B cell (primary cell): ENCODE measurements around the gene USP6NL. TPM values are rescaled to one million over a fixed set of nuclear protein-coding genes. Genes with fewer than 3 reads are reported as not detected.

Source experiments
- ATAC-seq: fragments of 200-7000 bp; cut with Tn5 transposase; one replicate; pipeline ENCODE4 v1.10.0; 2021; ENCODE audit warnings: low read depth, mild to moderate bottlenecking, moderate number of reproducible peaks, moderate library complexity
- CTCF ChIA-PET: fragments of 350-600 bp; sonication (Branson Sonifier 250); formaldehyde crosslinking; loops from one replicate; lab custom pipeline; 2021; ENCODE audit warnings: antibody characterized with exemption, inconsistent platforms; lab: Charles Lee
- POLR2A ChIA-PET: fragments of 350-600 bp; sonication (Branson Sonifier 250); formaldehyde crosslinking; loops from one replicate; lab custom pipeline; 2021; ENCODE audit warnings: antibody characterized with exemption; lab: Charles Lee
- DNase-seq: peaks from one replicate; pipeline ENCODE4 v3.0.0; 2013
- H2AFZ ChIP-seq: 2 replicates; pipeline ENCODE4 v1.6.1; 2012; ENCODE audit warnings: mild to moderate bottlenecking, low read depth, low read length; ENCODE audit not compliant: insufficient read depth, poor library complexity, severe bottlenecking
- H3K27ac ChIP-seq, 2 donors: 1 replicate in 1 of 2; 2 replicates in 1 of 2; pipeline ENCODE4 v1.5.1; 2012 to 2013; ENCODE audit warnings: low read length in 2 of 2, mild to moderate bottlenecking in 2 of 2, moderate library complexity in 1 of 2
- H3K27me3 ChIP-seq, 4 experiments: fragments of 200-600 bp in 1 of 4; sonication (generic) in 1 of 4; replicated peaks in 1 of 4; 1 replicate in 2 of 4; 2 replicates in 2 of 4; pipeline versions ENCODE4 v1.6.1 to v1.7.0; 2013 to 2016; ENCODE audit warnings: low read length in 3 of 4, mild to moderate bottlenecking in 2 of 4, mixed read lengths in 1 of 4, moderate library complexity in 1 of 4; ENCODE audit not compliant: insufficient read depth in 4 of 4, control insufficient read depth in 3 of 4; ENCODE audit errors: control extremely low read depth in 1 of 4
- H3K36me3 ChIP-seq, 2 experiments: replicated peaks in 1 of 2; 1 replicate in 1 of 2; 2 replicates in 1 of 2; pipeline versions ENCODE4 v1.6.1 to v1.7.1; 2013; ENCODE audit warnings: low read length in 1 of 2; ENCODE audit not compliant: insufficient read depth in 2 of 2, control insufficient read depth in 1 of 2; ENCODE audit errors: control extremely low read depth in 1 of 2, extremely low read depth in 1 of 2
- H3K4me1 ChIP-seq, 2 donors: fragments of 200-600 bp in 1 of 2; sonication (generic) in 1 of 2; 1 replicate in 1 of 2; 2 replicates in 1 of 2; pipeline versions ENCODE4 v1.5.1 to v1.6.1; 2013 to 2017; ENCODE audit warnings: low read length in 2 of 2; ENCODE audit not compliant: control insufficient read depth in 2 of 2, insufficient read depth in 2 of 2
- H3K4me2 ChIP-seq: replicated peaks from 2 replicates; pipeline ENCODE3; 2012; ENCODE audit warnings: mild to moderate bottlenecking, low read depth, low read length; ENCODE audit not compliant: poor library complexity, severe bottlenecking
- H3K4me3 ChIP-seq, 5 experiments: fragments of 200-600 bp in 1 of 5; sonication (generic) in 1 of 5; 1 replicate in 3 of 5; 2 replicates in 2 of 5; pipeline versions ENCODE4 v1.5.1 to v1.7.0; 2011 to 2016; ENCODE audit warnings: low read length in 4 of 5, mild to moderate bottlenecking in 4 of 5, low read depth in 2 of 5, control low read depth in 1 of 5, moderate library complexity in 1 of 5; ENCODE audit not compliant: insufficient read depth in 1 of 5; ENCODE audit errors: control extremely low read depth in 1 of 5, extremely low read depth in 1 of 5
- H3K79me2 ChIP-seq: fragments of 200-600 bp; sonication (generic); one replicate; pipeline ENCODE4 v1.6.0; 2016; ENCODE audit warnings: low read length; ENCODE audit not compliant: control insufficient read depth, insufficient read depth
- H3K9ac ChIP-seq: fragments of 200-600 bp; sonication (generic); 2 replicates; pipeline ENCODE4 v1.6.1; 2017; ENCODE audit warnings: mild to moderate bottlenecking, low read length, moderate library complexity
- H3K9me3 ChIP-seq, 3 donors: one replicate each; pipeline versions ENCODE4 v1.6.1 to v1.7.1; 2013; ENCODE audit warnings: low read length in 2 of 3; ENCODE audit not compliant: control insufficient read depth in 2 of 3, insufficient read depth in 1 of 3; ENCODE audit errors: control extremely low read depth in 1 of 3
- H4K20me1 ChIP-seq: 2 replicates; pipeline ENCODE4 v1.6.0; 2012; ENCODE audit warnings: mild to moderate bottlenecking, low read length; ENCODE audit not compliant: insufficient read depth, control insufficient read depth, poor library complexity, severe bottlenecking
- H3K27ac Mint-ChIP-seq: one replicate; pipeline ENCODE4 v1.8.0; 2021; ENCODE audit warnings: mixed read lengths
- H3K27me3 Mint-ChIP-seq: one replicate; pipeline ENCODE4 v1.8.0; 2021; ENCODE audit warnings: mixed read lengths
- H3K4me1 Mint-ChIP-seq: one replicate; pipeline ENCODE4 v1.8.0; 2021; ENCODE audit warnings: mixed read lengths
- H3K4me3 Mint-ChIP-seq: one replicate; pipeline ENCODE4 v1.8.0; 2021; ENCODE audit warnings: mixed read lengths
- H3K9me3 Mint-ChIP-seq: one replicate; pipeline ENCODE4 v1.8.0; 2022; ENCODE audit warnings: mixed read lengths; ENCODE audit not compliant: insufficient read depth
- CTCF ChIP-seq: fragments of 200-600 bp; IDR thresholded peaks from one replicate; pipeline ENCODE4 v1.8.0; 2022; ENCODE audit warnings: antibody characterized with exemption, mild to moderate bottlenecking
- EZH2 ChIP-seq: IDR thresholded peaks from 2 replicates; pipeline ENCODE4 v1.6.1; 2012; ENCODE audit warnings: borderline replicate concordance, low read depth, mild to moderate bottlenecking, moderate library complexity, low read length; ENCODE audit not compliant: insufficient read depth, poor library complexity, severe bottlenecking
- WGBS: methylation state at CpG from one replicate; pipeline ENCODE4 v1.1.5; 2013; ENCODE audit warnings: missing lambda C conversion rate; ENCODE audit not compliant: insufficient coverage; 5-methylcytosine and 5-hydroxymethylcytosine counted together
- intact Hi-C: fragments of 100-400 bp; cut with micrococcal nuclease; formaldehyde crosslinking; loops from one replicate; pipeline ENCODE4 v1.10.0; 2022
- polyA plus RNA-seq: library from polyadenylated mRNA; depleted of rRNA; stranded (reverse); fragments of >200 nt; gene quantifications from 2 replicates; pipeline ENCODE4 v1.2.3, GENCODE V29; 2012
- total RNA-seq, 2 donors: library from RNA; stranded (reverse); fragments of 120-200 nt in 1 of 2; gene quantifications; 1 replicate in 1 of 2; 2 replicates in 1 of 2; pipeline versions ENCODE4 v1.2.3 to v1.2.4, GENCODE V29; 2013 to 2022

The USP6NL gene
- total and polyA plus RNA-seq, 2 donors (not counting 1 experiment from before 2014, with no cell fraction given): 27.0 to 61.5 TPM

DNA sequence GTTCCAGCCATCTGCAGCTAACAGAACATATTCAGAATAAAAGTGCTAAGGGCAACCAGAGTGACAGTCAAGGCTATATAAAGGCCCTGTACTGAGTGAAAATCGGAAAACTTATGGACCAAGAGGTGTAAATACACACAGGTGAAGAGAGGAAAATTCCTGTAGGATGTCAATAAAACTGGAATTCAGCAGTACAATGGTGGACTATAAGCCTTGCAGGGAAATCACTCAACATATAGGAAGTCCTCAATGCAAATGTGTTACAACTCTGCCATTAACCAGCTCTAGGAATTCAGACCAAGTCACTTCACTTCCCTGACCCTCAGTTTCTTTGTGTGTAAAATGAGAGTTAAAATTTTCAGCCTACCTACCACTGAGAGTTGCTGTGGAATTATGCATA is 7.7 kb downstream of the USP6NL start:
- H3K27ac Mint-ChIP-seq: peak overlapping the region; percentile 75
- H3K9me3 Mint-ChIP-seq: no peaks in the 10 kb centered on the region
- ChIA-PET CTCF (interaction anchor here (1.4 to 1.7 kb wide), 4 partner anchors 11 to 126 kb away, joined by 3 to 9 read pairs (median 4); no protein-coding TSS in a partner anchor), POLR2A (interaction anchor here (0.6 kb wide), 1 partner anchor 49 kb away, joined by 4 read pairs; no protein-coding TSS in a partner anchor)
- H3K4me1 ChIP-seq: peaks cover 71 to 91% of the 10 kb centered on the region in 2 donors
- no peak overlapping the region for H3K4me3 ChIP-seq
- peaks cover 81% of the 10 kb centered on the region for H3K4me1 Mint-ChIP-seq
- intact Hi-C loops: loop anchor here (2.0 kb wide), 1 partner anchor 15 kb away; no protein-coding TSS in a partner anchor
- H3K27ac ChIP-seq: peak overlapping the region; percentile 49 to 87
- H3K27me3 Mint-ChIP-seq: no peaks in the 10 kb centered on the region
- H3K79me2 ChIP-seq: peaks cover 99% of the 10 kb centered on the region
- ATAC-seq (no peak), DNase-seq (no peak)
- H3K27me3 ChIP-seq: no peaks in the 10 kb centered on the region
- no peak for TF ChIP-seq CTCF
- H3K9me3 ChIP-seq: no peaks in the 10 kb centered on the region
- peak overlapping the region; percentile 95 for H3K4me2 ChIP-seq
- H3K4me3 Mint-ChIP-seq: peak overlapping the region; percentile 29
- no peak overlapping the region for H2AFZ ChIP-seq
- H3K36me3 ChIP-seq: no peaks in the 10 kb centered on the region
- peaks cover 5% of the 10 kb centered on the region for H4K20me1 ChIP-seq
- no peak overlapping the region for H3K9ac ChIP-seq
- WGBS: 100% methylated on average over 1 of the region's 1 CpG

DNA sequence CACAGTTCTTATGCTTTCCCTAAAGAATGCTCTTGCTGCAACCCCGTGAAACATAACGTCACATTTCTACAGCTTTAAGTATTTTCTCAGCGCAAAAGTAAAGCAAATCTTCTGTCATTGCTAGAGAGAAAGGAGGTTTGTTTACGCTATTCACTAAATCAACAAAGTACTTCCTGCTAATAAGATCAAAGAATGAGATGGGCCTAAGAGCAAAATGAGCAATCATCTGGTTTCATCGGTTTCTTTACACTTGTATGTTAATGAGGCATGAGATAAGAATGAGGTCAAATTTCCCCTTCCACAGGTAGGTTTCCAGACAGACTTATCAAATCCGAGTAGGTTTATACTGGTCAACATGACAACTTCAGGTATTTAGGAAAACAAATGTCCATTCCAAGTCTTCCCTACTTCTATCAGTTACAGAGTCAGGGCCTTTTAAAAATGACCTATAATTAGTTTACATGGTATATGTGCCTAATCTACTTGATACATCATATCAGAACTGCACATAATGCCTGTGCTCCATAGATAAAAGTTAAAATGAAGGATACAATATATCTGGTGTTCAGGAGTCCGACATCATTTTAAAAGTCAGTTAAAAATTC is 8.4 kb downstream of the USP6NL start:
- Histone ChIP-seq H3K27ac (peak overlapping the region; percentile 49 to 87), H3K36me3 (no peaks in the 10 kb centered on the region), H3K4me3 (peak overlapping the region in 1 of 5 experiments; percentile 17), H4K20me1 (peaks cover 5% of the 10 kb centered on the region), H2AFZ (peak overlapping the region; percentile 7), H3K27me3 (no peaks in the 10 kb centered on the region), H3K4me1 (peaks cover 66 to 88% of the 10 kb centered on the region in 2 donors), H3K79me2 (peaks cover 99% of the 10 kb centered on the region), H3K4me2 (peak overlapping the region; percentile 95), H3K9ac (peak overlapping the region; percentile 39), H3K9me3 (no peaks in the 10 kb centered on the region)
- Mint-ChIP-seq H3K9me3 (no peaks in the 10 kb centered on the region), H3K27ac (peak overlapping the region; percentile 73), H3K4me3 (peak overlapping the region; percentile 63), H3K27me3 (no peaks in the 10 kb centered on the region), H3K4me1 (peaks cover 78% of the 10 kb centered on the region)
- DNase-seq: peak; percentile 49
- POLR2A ChIA-PET: interaction anchor here (0.6 kb wide), 1 partner anchor 79 kb away, joined by 4 read pairs; no protein-coding TSS in a partner anchor
- no peak for TF ChIP-seq EZH2
- TF ChIP-seq CTCF: no peak
- no peak for ATAC-seq
- intact Hi-C loops: loop anchor here (2.0 kb wide), 1 partner anchor 14 kb away; no protein-coding TSS in a partner anchor
- CTCF ChIA-PET: interaction anchor here (0.7 to 1.7 kb wide), 3 partner anchors 35 to 126 kb away, joined by 3 to 4 read pairs (median 3); no protein-coding TSS in a partner anchor
- WGBS: no CpG with 5 or more reads among the region's 7 CpGs
